K562 treated with DMSO at 1 percent for 12 hours (cell line): ENCODE results near the gene GPR52. TPM values are rescaled to one million over a fixed set of nuclear protein-coding genes. Genes with fewer than 3 reads are reported as not detected.

Experiments used
- total RNA-seq: library from RNA; unstranded; fragments of 300-600 nt; gene quantifications from 2 replicates; pipeline ENCODE4 v1.2.3, GENCODE V29; 2022; ENCODE audit not compliant: insufficient read depth

Gene GPR52, protein sequence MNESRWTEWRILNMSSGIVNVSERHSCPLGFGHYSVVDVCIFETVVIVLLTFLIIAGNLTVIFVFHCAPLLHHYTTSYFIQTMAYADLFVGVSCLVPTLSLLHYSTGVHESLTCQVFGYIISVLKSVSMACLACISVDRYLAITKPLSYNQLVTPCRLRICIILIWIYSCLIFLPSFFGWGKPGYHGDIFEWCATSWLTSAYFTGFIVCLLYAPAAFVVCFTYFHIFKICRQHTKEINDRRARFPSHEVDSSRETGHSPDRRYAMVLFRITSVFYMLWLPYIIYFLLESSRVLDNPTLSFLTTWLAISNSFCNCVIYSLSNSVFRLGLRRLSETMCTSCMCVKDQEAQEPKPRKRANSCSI
- not detected in 2 replicates for total RNA-seq

DNA sequence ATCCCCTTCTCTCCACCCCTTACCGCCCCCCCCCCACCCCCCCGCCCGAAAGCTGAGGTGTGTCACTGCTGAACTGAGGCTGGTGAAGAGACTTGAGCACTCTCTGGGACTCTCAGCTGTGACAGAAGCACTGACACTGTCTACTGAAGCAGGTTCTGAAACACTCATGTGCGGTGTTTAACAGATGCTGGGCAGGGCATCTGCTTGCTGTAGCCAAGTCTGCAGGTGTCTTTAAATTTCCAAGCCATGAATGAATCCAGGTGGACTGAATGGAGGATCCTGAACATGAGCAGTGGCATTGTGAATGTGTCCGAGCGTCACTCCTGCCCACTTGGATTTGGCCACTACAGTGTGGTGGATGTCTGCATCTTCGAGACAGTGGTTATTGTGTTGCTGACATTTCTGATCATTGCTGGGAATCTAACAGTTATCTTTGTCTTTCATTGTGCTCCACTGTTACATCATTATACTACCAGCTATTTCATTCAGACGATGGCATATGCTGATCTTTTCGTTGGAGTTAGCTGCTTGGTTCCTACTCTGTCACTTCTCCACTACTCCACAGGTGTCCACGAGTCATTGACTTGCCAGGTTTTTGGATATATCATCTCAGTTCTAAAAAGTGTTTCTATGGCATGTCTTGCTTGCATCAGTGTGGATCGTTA is at the start of gene GPR52:
Gene GPR52 (plus strand): TSS at position 99 of the 665 bp plus-strand sequence. CDS start 148 bp downstream, at position 247.

